Measurements from ENCODE around the gene ZNF70. TPM values are rescaled to one million over a fixed set of nuclear protein-coding genes. Genes with fewer than 3 reads are reported as not detected.
A peak's percentile ranks its signal among the peaks of the same experiment; 100 is the strongest.

ZNF70 gene
- total and polyA plus RNA-seq, 12 donors = 1.2 to 4.2 (median 3.6) TPM

DNA sequence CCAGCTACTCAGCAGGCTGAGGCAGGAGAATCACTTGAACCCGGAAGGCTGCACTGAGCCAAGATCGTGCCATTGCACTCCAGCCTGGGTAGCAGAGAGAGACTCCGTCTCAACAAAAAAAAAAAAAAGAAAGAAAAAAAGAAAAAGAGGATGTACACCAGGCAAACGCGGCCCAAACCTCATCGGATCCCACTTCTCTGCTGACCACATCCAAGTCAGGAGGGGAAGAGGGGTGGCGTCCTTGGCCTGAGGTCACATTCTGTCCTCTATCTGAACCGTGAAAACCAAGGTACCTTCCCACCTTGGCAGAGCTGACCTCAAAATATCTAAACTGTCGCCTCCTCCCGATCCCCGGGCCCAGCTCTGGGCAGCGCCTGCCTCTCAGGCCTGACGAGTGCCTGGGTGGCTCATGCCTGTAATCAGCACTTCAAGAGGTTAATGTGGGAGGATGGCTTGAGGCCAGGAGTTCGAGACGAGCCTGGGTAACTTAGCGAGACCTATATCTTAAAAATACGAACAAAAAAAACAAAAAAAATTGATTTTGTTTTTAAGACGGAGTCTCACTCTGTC lies 35.0 kb downstream of the ZNF70 start:
- Histone ChIP-seq H3K27ac (peak overlapping the region in 2 of 10 donors; percentile 41 to 59), H3K4me3 (peak overlapping the region in 9 of 10 donors; percentile 69 to 91 (median 78)), H3K9me3 (no peaks in the 10 kb centered on the region), H3K27me3 (no peaks in the 10 kb centered on the region), H3K36me3 (peaks cover 0 to 42% (median 7%) of the 10 kb centered on the region in 9 donors), H3K4me1 (peaks cover 0 to 22% (median 13%) of the 10 kb centered on the region in 9 donors)
- DNase-seq (no peak), ATAC-seq (no peak)
- 71 to 74% methylated on average over 18 of the region's 18 CpGs for WGBS, 2 donors
- TF ChIP-seq, protein P1, sequence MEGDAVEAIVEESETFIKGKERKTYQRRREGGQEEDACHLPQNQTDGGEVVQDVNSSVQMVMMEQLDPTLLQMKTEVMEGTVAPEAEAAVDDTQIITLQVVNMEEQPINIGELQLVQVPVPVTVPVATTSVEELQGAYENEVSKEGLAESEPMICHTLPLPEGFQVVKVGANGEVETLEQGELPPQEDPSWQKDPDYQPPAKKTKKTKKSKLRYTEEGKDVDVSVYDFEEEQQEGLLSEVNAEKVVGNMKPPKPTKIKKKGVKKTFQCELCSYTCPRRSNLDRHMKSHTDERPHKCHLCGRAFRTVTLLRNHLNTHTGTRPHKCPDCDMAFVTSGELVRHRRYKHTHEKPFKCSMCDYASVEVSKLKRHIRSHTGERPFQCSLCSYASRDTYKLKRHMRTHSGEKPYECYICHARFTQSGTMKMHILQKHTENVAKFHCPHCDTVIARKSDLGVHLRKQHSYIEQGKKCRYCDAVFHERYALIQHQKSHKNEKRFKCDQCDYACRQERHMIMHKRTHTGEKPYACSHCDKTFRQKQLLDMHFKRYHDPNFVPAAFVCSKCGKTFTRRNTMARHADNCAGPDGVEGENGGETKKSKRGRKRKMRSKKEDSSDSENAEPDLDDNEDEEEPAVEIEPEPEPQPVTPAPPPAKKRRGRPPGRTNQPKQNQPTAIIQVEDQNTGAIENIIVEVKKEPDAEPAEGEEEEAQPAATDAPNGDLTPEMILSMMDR (IDR thresholded peaks at IDR 0.05) = no peak
- intact Hi-C loops (cut with DNase I) = loop anchor here in 1 of 10 donors (2.0 kb wide), 1 partner anchor 35 kb away; the partner anchor contains the start of gene ZNF70

DNA sequence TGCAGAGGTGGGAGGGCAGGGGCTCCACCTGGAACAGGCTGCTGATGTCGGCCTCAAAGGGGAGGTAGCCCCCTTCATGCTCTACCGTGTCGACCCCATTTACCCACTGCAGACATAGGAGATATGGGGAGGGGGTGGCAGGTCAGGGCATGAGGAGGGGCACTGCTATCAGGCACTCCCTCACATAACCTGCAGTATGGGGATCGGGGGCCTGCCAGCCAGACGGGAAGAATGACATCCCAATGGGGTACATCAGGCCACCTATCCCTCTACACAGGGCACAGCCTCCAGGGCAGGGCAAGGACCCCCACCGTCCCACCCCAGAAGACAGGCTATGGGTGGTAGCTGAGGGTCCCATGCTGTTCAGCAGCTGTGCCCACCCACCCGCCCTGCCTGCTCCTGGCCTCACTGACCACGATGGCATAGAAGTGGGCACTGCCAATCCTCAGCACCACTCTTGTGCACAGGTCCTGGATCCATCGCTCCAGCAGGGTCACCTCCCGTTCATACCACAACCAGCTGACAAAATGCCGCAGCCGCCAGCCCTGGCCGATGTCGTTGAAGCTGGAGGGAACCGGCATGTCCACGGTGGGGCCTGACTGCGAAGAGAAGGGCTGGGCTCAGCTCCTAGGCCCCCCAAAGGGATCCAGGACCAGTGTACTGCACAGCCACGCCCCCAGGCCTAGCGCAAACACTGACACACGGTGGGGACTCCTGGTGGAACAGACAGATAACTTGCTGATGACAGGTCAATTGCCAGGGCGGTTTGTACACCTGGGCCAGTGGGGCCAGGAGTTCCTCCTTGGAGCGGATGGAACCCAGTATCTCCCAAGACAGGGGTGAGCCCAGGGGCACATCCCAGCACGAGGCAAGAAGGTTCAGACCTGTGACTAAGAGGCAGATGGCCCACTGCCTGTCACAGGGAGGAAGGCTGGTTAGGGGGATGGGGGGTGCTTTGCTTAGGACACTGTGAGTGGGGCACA lies 36.0 kb downstream of the ZNF70 start:
- Histone ChIP-seq H3K4me3 (no peak overlapping the region), H3K27ac (no peak overlapping the region), H3K9me3 (no peaks in the 10 kb centered on the region), H3K36me3 (peaks cover 0 to 52% (median 13%) of the 10 kb centered on the region in 9 donors), H3K4me1 (peaks cover 0 to 22% (median 13%) of the 10 kb centered on the region in 9 donors), H3K27me3 (no peaks in the 10 kb centered on the region)
- intact Hi-C loops (cut with DNase I) = no loop called here
- TF ChIP-seq, protein P1 (IDR thresholded peaks at IDR 0.05) = no peak
- DNase-seq = no peak
- 90 to 91% methylated on average over 23 of the region's 23 CpGs for WGBS, 2 donors
- no peak for ATAC-seq

DNA sequence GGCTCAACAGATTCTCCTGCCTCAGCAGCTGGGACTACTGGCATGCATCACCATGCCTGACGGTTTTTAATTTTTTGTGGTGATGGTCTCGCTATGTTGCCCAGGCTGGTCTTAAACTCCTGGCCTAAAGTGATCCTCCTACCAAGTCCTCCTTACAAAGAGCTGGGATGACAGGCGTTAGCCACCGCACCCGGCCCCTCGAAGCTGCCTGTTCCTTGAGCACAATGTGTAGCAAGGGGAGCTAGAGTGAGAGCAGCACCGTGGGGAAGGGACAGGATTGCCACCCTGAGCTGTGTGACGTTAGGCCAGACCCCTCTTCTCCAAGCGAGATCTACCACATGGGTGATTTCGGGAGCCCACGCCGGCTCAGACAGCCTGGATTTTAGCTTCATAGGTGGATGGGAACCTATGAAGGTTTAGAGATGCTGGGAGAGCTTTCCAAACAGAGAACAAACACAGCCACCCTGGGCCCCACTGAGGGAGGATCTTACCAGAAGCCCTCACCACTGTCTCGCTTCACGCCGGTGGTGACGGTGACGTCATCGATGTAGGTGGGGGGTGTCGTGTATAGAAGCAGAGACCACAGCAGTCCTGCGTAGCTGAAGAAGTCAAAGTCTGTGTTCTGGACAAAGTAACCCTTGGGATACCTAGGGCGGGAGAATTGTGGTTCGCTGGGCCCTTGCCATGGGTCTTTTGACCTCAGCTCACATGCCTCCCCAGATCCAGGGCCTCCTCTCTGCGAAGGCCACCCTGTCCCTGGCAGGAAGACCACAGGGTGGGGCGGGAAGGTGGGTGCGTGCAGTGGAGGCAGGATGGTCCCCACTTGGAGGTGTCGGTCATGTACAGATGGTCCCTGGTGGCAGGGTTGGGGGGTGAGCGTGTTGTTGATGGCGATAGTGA lies 37.0 kb downstream of the ZNF70 start:
- intact Hi-C loops (cut with DNase I) = no loop called here
- 92 to 93% methylated on average over 28 of the region's 28 CpGs for WGBS, 2 donors
- Histone ChIP-seq H3K4me3 (no peak overlapping the region), H3K27ac (no peak overlapping the region), H3K4me1 (peaks cover 0 to 22% (median 13%) of the 10 kb centered on the region in 9 donors), H3K9me3 (no peaks in the 10 kb centered on the region), H3K36me3 (peaks cover 0 to 61% (median 16%) of the 10 kb centered on the region in 9 donors), H3K27me3 (no peaks in the 10 kb centered on the region)
- TF ChIP-seq, protein P1 (IDR thresholded peaks at IDR 0.05) = no peak
- ATAC-seq = no peak
- DNase-seq = no peak

DNA sequence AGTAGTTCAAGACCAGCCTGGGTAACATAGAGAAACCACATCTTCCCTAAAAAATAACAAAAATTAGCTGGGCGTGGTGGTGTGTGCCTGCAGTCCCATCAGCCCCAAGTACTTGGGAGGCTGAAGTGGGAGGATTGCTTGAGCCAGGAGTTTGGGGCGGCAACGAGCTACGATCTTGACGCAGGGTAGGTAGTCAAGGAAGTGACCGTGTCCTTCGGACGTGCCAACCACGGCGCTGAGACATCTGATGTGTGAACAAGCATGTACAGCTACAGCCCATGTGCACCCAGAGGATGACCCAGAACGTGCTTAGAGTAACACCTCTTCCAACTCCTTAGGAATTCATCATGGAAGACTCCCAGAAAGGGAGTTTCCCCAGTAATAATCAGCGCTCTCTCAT lies 38.7 kb downstream of the ZNF70 start:
- Histone ChIP-seq H3K27me3 (no peaks in the 10 kb centered on the region), H3K36me3 (peaks cover 0 to 78% (median 25%) of the 10 kb centered on the region in 9 donors)
- TF ChIP-seq, protein P1 (IDR thresholded peaks at IDR 0.05) = no peak

More for the DNA sequence above, 38.7 kb downstream of the ZNF70 start:
- no peak overlapping the region for H3K4me3 ChIP-seq
- WGBS, 2 donors = 94% methylated on average over 12 of the region's 12 CpGs
- H3K9me3 ChIP-seq = no peaks in the 10 kb centered on the region
- no peak for DNase-seq
- intact Hi-C loops (cut with DNase I) = no loop called here
- H3K4me1 ChIP-seq = peaks cover 0 to 17% (median 8%) of the 10 kb centered on the region in 9 donors
- no peak overlapping the region for H3K27ac ChIP-seq
- no peak for ATAC-seq

Data from heart right ventricle (tissue), 16 donors.